AG04450 (cell line): ENCODE results near the gene PTPRS. TPM values are rescaled to one million over a fixed set of nuclear protein-coding genes. Genes with fewer than 3 reads are reported as not detected.
A peak's percentile ranks its signal among the peaks of the same experiment; 100 is the strongest.

ENCODE experiments used
- CTCF ChIA-PET: fragments of 300-600, 350-600 bp; formaldehyde crosslinking; extraction: SDS; loops from one replicate; lab custom pipeline; 2022; ENCODE audit warnings: antibody characterized with exemption, inconsistent platforms; lab: Charles Lee
- POLR2A ChIA-PET: fragments of 350-600 bp; formaldehyde crosslinking; extraction: SDS; loops from one replicate; lab custom pipeline; 2021; ENCODE audit warnings: antibody characterized with exemption, inconsistent platforms; lab: Yijun Ruan, JAX
- DNase-seq: peaks from one replicate; pipeline ENCODE4 v3.0.0-alpha.2; 2011; ENCODE audit warnings: low read depth, low spot score
- H3K27ac ChIP-seq: one replicate; pipeline ENCODE4 v1.5.1; 2012; ENCODE audit warnings: low read depth, low read length, control low read depth
- H3K27me3 ChIP-seq: one replicate; pipeline ENCODE4 v1.6.0; 2012; ENCODE audit warnings: low read length; ENCODE audit not compliant: control insufficient read depth, insufficient read depth
- H3K4me3 ChIP-seq: 2 replicates; pipeline ENCODE4 v1.5.1; 2011; ENCODE audit warnings: mild to moderate bottlenecking, low read depth, low read length, control low read depth
- H3K9me3 ChIP-seq: 2 replicates; pipeline ENCODE4 v1.5.1; 2012; ENCODE audit warnings: low read length; ENCODE audit not compliant: control insufficient read depth, insufficient read depth
- polyA plus RNA-seq: library from polyadenylated mRNA; depleted of rRNA; stranded (reverse); fragments of >200 nt; gene quantifications from 2 replicates; pipeline ENCODE4 v1.2.3, GENCODE V29; 2011
- TF ChIP-seq, protein P1 (sequence below): IDR thresholded peaks from 2 replicates; pipeline ENCODE4 v1.5.1; 2011; ENCODE audit warnings: low read depth, low read length, control low read depth, inconsistent platforms

Gene PTPRS
- polyA plus RNA-seq, 1 experiment: 26.5 TPM

- Histone ChIP-seq H3K27me3 (no peaks in the 10 kb centered on the region), H3K27ac (no peak overlapping the region), H3K9me3 (no peaks in the 10 kb centered on the region; the same call in 1 of the 2 replicates), H3K4me3 (peak overlapping the region; percentile 77; the same call in 1 of the 2 replicates)
- ChIA-PET POLR2A (interaction anchor here (3.3 kb wide), 1 partner anchor 14 kb away, joined by 30 read pairs; no protein-coding TSS in a partner anchor), CTCF (no interaction called here)
- TF ChIP-seq, protein P1, sequence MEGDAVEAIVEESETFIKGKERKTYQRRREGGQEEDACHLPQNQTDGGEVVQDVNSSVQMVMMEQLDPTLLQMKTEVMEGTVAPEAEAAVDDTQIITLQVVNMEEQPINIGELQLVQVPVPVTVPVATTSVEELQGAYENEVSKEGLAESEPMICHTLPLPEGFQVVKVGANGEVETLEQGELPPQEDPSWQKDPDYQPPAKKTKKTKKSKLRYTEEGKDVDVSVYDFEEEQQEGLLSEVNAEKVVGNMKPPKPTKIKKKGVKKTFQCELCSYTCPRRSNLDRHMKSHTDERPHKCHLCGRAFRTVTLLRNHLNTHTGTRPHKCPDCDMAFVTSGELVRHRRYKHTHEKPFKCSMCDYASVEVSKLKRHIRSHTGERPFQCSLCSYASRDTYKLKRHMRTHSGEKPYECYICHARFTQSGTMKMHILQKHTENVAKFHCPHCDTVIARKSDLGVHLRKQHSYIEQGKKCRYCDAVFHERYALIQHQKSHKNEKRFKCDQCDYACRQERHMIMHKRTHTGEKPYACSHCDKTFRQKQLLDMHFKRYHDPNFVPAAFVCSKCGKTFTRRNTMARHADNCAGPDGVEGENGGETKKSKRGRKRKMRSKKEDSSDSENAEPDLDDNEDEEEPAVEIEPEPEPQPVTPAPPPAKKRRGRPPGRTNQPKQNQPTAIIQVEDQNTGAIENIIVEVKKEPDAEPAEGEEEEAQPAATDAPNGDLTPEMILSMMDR: no peak
- no peak for DNase-seq
Observed at GRCh38 chr19:5294403-5295160, 46.0 kb downstream of the PTPRS start.

- no peak for DNase-seq
- Histone ChIP-seq H3K9me3 (no peaks in the 10 kb centered on the region; the same call in 1 of the 2 replicates), H3K27ac (no peak overlapping the region), H3K27me3 (no peaks in the 10 kb centered on the region), H3K4me3 (peak overlapping the region; percentile 77)
- ChIA-PET POLR2A (interaction anchor here (0.6 to 3.3 kb wide), 5 partner anchors 12 to 510 kb away, joined by 3 to 30 read pairs (median 4); no protein-coding TSS in a partner anchor), CTCF (no interaction called here)
- TF ChIP-seq, protein P1: no peak
Observed at GRCh38 chr19:5293612-5294378, 46.8 kb downstream of the PTPRS start.

DNA sequence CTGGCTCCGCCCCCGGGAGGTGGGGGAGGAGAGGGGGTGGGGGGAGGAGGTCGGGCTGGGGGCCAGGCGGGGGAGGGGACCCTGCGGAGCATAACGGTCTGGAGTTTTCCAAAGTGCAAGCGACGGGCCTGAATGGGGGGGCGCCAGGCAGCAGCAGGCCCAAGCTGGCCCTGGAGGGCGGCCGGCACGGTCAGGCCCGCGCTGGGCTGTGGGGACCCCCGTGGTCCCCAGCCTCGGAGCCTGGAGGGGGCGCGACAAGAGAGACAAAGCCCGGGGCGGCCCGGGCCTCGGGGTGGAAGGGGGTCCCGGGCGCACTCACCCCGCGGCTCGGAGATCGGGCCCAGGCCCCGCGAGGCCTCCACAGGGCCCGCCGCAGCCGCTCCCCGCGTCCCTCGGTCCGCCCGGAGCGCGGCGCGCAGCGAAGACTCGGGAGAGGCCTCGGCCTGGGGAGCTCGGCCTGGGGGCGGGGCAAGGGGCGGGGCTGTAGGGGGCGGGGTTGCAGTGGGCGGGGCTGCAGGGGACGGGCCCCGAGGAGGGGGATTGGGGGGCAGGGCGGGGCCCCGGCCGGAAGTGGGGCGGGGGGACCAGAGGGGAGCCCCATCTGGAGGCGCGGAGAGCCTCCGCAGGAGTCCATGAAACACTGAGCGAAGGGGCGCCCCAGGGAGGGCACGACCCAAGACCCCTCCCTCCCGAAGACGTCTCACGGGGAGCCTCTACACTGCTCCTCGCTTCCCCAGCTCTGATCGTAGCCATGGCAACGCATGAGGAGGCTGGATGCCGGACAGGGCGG, 47.6 kb downstream of the PTPRS start:
- H3K27me3 ChIP-seq: no peaks in the 10 kb centered on the region
- ChIA-PET POLR2A (interaction anchor here (0.6 to 3.3 kb wide), 6 partner anchors 12 to 511 kb away, joined by 3 to 30 read pairs (median 4); no protein-coding TSS in a partner anchor), CTCF (interaction anchor here (0.6 kb wide), 2 partner anchors 18 to 291 kb away, joined by 3 read pairs; no protein-coding TSS in a partner anchor)
- DNase-seq: peak; percentile 36
- no peaks in the 10 kb centered on the region; the same call in 1 of the 2 replicates for H3K9me3 ChIP-seq
- no peak overlapping the region for H3K27ac ChIP-seq
- peak overlapping the region; percentile 77 for H3K4me3 ChIP-seq
- TF ChIP-seq, protein P1: no peak

DNA sequence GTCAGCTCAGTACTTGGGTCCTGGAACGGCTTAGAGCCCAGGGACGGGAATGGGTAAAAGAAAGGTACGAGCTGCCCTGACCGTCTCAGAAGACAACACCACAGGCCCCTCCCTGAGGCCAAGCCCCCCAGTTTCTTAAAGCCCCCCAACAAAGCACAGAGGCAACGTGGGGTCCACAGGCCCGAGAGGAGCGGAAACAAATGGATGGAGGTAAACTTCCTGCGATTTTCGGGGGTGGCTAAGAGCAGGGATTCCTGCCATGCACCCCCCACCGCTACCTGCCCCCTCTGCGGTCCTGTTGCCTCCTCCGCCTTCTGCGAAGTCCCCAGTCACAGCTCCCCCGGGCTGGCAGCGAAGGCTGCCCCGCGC, 48.2 kb downstream of the PTPRS start:
- no peak overlapping the region for H3K27ac ChIP-seq
- no peaks in the 10 kb centered on the region for H3K27me3 ChIP-seq
- no peak for DNase-seq
- H3K4me3 ChIP-seq: peak overlapping the region; percentile 73
- TF ChIP-seq, protein P1: no peak
- ChIA-PET POLR2A (interaction anchor here (0.6 to 3.3 kb wide), 3 partner anchors 13 to 176 kb away, joined by 3 to 30 read pairs (median 3); no protein-coding TSS in a partner anchor), CTCF (no interaction called here)
- no peaks in the 10 kb centered on the region; the same call in 1 of the 2 replicates for H3K9me3 ChIP-seq
